ENCODE results near the gene RANBP9.

The RANBP9 gene

DNA sequence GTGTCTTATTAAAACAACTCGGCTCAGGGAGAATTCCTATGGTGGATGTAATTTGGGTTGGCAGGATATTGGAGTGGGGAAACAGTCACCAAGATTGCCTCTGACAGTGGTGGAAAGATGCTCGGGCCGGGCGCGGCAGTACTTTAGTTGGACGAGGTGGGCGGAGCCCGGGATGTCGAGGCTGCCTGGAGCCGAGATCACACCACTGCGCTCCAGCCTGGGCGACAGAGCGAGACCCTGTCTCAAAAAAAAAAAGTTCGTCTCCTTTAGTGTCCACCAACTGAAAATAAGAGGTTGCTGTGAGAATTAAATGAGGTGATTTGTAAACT lies 95.9 kb downstream of the RANBP9 start:
- TF ChIP-seq MAX (IDR thresholded peaks at IDR 0.05; ENCODE audit: low read depth, low read length) (0 out of 2 replicates have a peak, but pooled peaks have one; percentile 17), MYC (IDR thresholded peaks at IDR 0.05; ENCODE audit: low read depth, low read length) (no peak)
- DNase-seq (ENCODE audit: low read depth): peak; percentile 55
- H3K4me3 ChIP-seq (ENCODE audit: low read depth, low read length): peak overlapping the region; percentile 99

DNA sequence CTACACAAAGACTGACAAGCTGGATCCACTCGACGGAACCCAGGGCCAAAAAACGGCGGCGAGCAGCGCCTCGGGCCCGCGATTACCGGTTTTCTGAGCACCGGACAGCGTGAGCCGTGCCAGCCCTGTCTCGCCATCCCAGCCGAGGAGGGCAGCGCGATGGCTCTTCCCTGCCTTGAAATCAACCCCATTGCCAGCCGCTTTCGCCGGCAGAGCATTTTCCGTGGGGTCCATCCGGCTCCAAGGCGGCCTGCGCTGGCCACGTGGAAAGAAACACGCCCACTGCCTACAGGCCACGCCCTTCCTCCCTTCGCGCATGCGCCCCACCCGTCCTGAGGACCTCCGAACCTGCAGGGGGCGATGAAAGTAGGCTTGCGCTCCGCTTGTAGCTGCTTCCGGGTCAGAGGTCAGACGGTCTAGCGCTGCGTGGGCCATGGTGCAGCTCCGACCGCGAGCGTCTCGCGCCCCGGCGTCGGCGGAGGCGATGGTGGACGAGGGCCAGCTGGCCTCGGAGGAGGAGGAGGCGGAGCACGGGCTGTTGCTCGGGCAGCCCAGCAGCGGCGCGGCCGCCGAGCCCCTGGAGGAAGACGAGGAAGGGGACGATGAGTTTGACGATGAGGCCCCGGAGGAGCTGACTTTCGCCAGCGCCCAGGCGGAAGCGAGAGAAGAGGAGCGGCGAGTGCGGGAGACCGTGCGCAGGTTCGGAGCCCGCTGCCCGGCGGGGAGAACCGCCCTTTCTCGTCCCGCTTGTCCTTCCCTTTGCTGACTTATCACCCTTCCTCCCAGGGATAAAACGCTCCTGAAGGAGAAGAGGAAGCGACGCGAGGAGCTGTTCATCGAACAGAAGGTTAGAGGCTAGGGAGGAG lies 96.5 kb downstream of the RANBP9 start, which contains the start of gene NOL7:
Gene NOL7, plus strand, starts transcription at position 410 of the 866 bp plus-strand sequence. Its CDS starts 24 bp downstream, at position 434.
- TF ChIP-seq MYC (IDR thresholded peaks at IDR 0.05; ENCODE audit: low read depth, low read length) (peak; percentile 100), MAX (IDR thresholded peaks at IDR 0.05; ENCODE audit: low read depth, low read length) (peak; percentile 99), POLR2A (IDR thresholded peaks at IDR 0.05; ENCODE audit: extremely low read depth, insufficient read length) (peak; percentile 87)
- TF ChIP-seq, protein P1, sequence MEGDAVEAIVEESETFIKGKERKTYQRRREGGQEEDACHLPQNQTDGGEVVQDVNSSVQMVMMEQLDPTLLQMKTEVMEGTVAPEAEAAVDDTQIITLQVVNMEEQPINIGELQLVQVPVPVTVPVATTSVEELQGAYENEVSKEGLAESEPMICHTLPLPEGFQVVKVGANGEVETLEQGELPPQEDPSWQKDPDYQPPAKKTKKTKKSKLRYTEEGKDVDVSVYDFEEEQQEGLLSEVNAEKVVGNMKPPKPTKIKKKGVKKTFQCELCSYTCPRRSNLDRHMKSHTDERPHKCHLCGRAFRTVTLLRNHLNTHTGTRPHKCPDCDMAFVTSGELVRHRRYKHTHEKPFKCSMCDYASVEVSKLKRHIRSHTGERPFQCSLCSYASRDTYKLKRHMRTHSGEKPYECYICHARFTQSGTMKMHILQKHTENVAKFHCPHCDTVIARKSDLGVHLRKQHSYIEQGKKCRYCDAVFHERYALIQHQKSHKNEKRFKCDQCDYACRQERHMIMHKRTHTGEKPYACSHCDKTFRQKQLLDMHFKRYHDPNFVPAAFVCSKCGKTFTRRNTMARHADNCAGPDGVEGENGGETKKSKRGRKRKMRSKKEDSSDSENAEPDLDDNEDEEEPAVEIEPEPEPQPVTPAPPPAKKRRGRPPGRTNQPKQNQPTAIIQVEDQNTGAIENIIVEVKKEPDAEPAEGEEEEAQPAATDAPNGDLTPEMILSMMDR (IDR thresholded peaks at IDR 0.05; ENCODE audit: low read depth, low read length): peak; percentile 81
- peak; percentile 99 for DNase-seq (ENCODE audit: low read depth)
- peak within 1 kb of the TSS; percentile 99 for H3K4me3 ChIP-seq (ENCODE audit: low read depth, low read length)

- peak overlapping the region; percentile 99 for H3K4me3 ChIP-seq (ENCODE audit: low read depth, low read length)
- TF ChIP-seq MYC (IDR thresholded peaks at IDR 0.05; ENCODE audit: low read depth, low read length) (no peak), MAX (IDR thresholded peaks at IDR 0.05; ENCODE audit: low read depth, low read length) (no peak), POLR2A (IDR thresholded peaks at IDR 0.05; ENCODE audit: extremely low read depth, insufficient read length) (no peak)
- TF ChIP-seq, protein P1 (IDR thresholded peaks at IDR 0.05; ENCODE audit: low read depth, low read length): no peak
- peak; percentile 77 for DNase-seq (ENCODE audit: low read depth)
These were observed 97.3 kb downstream of the RANBP9 start for GRCh38 chr6:13614126-13614925.

- TF ChIP-seq POLR2A (IDR thresholded peaks at IDR 0.05; ENCODE audit: extremely low read depth, insufficient read length) (no peak), MYC (IDR thresholded peaks at IDR 0.05; ENCODE audit: low read depth, low read length) (no peak), MAX (IDR thresholded peaks at IDR 0.05; ENCODE audit: low read depth, low read length) (no peak)
- TF ChIP-seq, protein P1 (IDR thresholded peaks at IDR 0.05; ENCODE audit: low read depth, low read length): no peak
- no peak for DNase-seq (ENCODE audit: low read depth)
- no peak overlapping the region for H3K4me3 ChIP-seq (ENCODE audit: low read depth, low read length)
These were observed 98.5 kb downstream of the RANBP9 start for GRCh38 chr6:13613029-13613594.

- TF ChIP-seq POLR2A (IDR thresholded peaks at IDR 0.05; ENCODE audit: extremely low read depth, insufficient read length) (no peak), MAX (IDR thresholded peaks at IDR 0.05; ENCODE audit: low read depth, low read length) (no peak), MYC (IDR thresholded peaks at IDR 0.05; ENCODE audit: low read depth, low read length) (no peak)
- TF ChIP-seq, protein P1 (IDR thresholded peaks at IDR 0.05; ENCODE audit: low read depth, low read length): no peak
- DNase-seq (ENCODE audit: low read depth): no peak
- no peak overlapping the region for H3K4me3 ChIP-seq (ENCODE audit: low read depth, low read length)
These were observed 99.9 kb downstream of the RANBP9 start for GRCh38 chr6:13611715-13612114.
